Ovary (tissue), 3 donors: ENCODE data around the gene PRR14.

ENCODE experiments used
- CTCF ChIP-seq, 3 donors: fragments of 450-650 bp in 2 of 3; fragments of 200-600 bp in 1 of 3; IDR thresholded peaks; one replicate each; pipeline versions ENCODE4 v1.5.1 to v1.8.0; 2016 to 2022; ENCODE audit warnings: antibody characterized with exemption in 3 of 3, mild to moderate bottlenecking in 1 of 3
- EP300 ChIP-seq: sonication (generic); formaldehyde crosslinking; IDR thresholded peaks from one replicate; pipeline ENCODE4 v1.6.1; 2017; ENCODE audit warnings: antibody characterized with exemption
- POLR2A ChIP-seq: fragments of 450-650 bp; IDR thresholded peaks from one replicate; pipeline ENCODE4 v1.6.1; 2017; ENCODE audit warnings: antibody characterized with exemption, mild to moderate bottlenecking, moderate library complexity
- donor health status: DM: no; HTN: no; CAD: no.

- TF ChIP-seq CTCF (IDR thresholded peaks at IDR 0.05) (no peak), EP300 (no peak), POLR2A (no peak)
Observed at GRCh38 chr16:30700491-30700890, 49.7 kb downstream of the PRR14 start.
